Parathyroid adenoma (tissue), 2 donors: ENCODE results near the gene LSR.
A peak's percentile ranks its signal among the peaks of the same experiment; 100 is the strongest.

ENCODE experiments used
- H2AFZ ChIP-seq: fragments of 300-600 bp; sonication (generic); one replicate; pipeline ENCODE4 v1.7.0; 2017; ENCODE audit warnings: antibody characterized with exemption, mild to moderate bottlenecking
- H3K27ac ChIP-seq: fragments of 300-600 bp; sonication (generic); one replicate; pipeline ENCODE4 v1.7.0; 2017
- H3K27me3 ChIP-seq: fragments of 300-600 bp; sonication (generic); one replicate; pipeline ENCODE4 v1.7.0; 2017; ENCODE audit warnings: low read length; ENCODE audit not compliant: control insufficient read depth, insufficient read depth
- H3K36me3 ChIP-seq: fragments of 300-600 bp; sonication (generic); one replicate; pipeline ENCODE4 v1.7.0; 2017; ENCODE audit warnings: low read length; ENCODE audit not compliant: control insufficient read depth, insufficient read depth
- H3K4me1 ChIP-seq: fragments of 300-600 bp; sonication (generic); one replicate; pipeline ENCODE4 v1.7.0; 2017; ENCODE audit warnings: control low read depth
- H3K4me2 ChIP-seq: fragments of 300-600 bp; sonication (generic); one replicate; pipeline ENCODE4 v1.7.0; 2017; ENCODE audit warnings: low read length
- H3K4me3 ChIP-seq: fragments of 300-600 bp; sonication (generic); one replicate; pipeline ENCODE4 v1.7.0; 2017; ENCODE audit warnings: low read depth, low read length
- H3K79me2 ChIP-seq: fragments of 300-600 bp; sonication (generic); one replicate; pipeline ENCODE4 v1.7.0; 2017; ENCODE audit warnings: control low read depth
- H3K9ac ChIP-seq: fragments of 300-600 bp; sonication (generic); one replicate; pipeline ENCODE4 v1.7.0; 2017; ENCODE audit warnings: mild to moderate bottlenecking
- H3K9me3 ChIP-seq: fragments of 300-600 bp; sonication (generic); one replicate; pipeline ENCODE4 v1.7.0; 2017; ENCODE audit warnings: low read length; ENCODE audit not compliant: control insufficient read depth
- TF ChIP-seq, protein P1 (sequence below): fragments of 300-600 bp; sonication (generic); IDR thresholded peaks from one replicate; pipeline ENCODE4 v1.7.0; 2017; ENCODE audit warnings: antibody characterized with exemption, mild to moderate bottlenecking
- donor health status: primary hyperparathyroidism.

The LSR gene

DNA sequence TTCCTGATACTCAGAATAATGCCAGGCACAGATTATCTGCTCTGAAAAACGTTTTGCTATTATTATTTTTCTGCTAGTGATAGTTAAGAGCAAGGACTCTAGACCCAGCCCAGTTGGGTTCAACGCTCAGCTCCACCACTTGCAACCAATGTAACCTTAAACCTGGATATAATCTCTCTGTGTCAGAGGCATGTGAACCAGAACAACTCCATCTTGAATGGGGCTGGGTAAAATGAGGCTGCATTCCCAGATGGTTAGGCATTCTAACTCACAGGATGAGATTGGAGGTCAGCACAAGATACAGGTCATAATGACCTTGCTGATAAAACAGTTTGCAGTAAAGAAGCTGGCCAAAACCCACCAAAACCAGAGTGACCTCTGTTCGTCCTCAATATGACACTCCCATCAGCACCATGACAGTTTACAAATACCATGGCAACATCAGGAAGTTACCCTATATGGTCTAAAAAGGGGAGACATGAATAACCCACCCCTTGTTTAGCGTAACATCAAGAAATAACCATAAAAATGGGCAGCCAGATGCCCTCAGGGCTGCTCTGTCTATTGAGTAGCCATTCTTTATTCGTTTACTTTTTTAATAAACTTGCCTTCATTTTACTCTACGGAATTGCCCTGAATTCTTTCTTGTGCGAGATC lies 33.9 kb upstream of the LSR start:
- H3K27ac ChIP-seq: peak overlapping the region; percentile 77

DNA sequence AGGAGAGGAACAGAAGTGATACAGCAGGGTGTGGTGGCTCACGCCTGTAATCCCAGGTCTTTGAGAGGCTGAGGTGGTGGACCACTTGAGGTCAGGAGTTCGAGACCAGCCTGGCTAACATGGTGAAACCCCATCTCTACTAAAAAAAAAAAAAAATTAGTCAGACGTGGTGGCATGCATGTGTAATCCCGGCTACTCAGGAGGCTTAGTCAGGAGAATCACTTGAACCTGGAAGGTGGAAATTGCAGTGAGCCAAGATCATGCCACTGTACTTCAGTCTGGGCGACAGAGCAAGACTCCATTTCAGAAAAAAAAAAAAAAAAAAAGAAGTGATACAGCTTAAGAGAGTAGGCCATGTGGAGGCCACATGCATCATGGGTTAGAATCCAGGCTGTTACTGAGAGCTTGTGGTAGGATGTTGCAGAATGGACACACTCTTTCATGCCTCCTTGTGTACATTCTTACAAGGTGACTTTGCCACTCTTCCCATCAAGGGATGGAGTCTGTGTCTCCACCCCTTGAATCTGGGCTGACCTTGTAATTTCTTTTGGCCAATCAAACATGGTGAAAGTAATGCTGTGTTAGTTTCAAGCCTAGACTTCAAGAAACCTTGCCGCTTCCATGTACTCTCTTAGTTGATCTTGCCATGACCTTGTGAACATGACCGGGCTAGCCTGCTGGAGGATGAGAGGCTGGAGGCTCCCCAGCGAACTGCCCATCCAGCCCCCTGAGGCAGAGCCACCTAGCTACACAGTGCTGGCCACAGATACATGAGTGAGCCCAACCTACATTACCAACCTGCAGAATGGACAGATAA lies 32.6 kb upstream of the LSR start:
- Histone ChIP-seq H3K4me1 (peaks cover 18% of the 10 kb centered on the region), H3K36me3 (no peaks in the 10 kb centered on the region), H3K4me3 (no peak overlapping the region), H3K9ac (no peak overlapping the region), H3K9me3 (no peaks in the 10 kb centered on the region), H3K27ac (no peak overlapping the region), H3K27me3 (no peaks in the 10 kb centered on the region), H2AFZ (no peak overlapping the region), H3K79me2 (no peaks in the 10 kb centered on the region), H3K4me2 (no peak overlapping the region)
- TF ChIP-seq, protein P1, sequence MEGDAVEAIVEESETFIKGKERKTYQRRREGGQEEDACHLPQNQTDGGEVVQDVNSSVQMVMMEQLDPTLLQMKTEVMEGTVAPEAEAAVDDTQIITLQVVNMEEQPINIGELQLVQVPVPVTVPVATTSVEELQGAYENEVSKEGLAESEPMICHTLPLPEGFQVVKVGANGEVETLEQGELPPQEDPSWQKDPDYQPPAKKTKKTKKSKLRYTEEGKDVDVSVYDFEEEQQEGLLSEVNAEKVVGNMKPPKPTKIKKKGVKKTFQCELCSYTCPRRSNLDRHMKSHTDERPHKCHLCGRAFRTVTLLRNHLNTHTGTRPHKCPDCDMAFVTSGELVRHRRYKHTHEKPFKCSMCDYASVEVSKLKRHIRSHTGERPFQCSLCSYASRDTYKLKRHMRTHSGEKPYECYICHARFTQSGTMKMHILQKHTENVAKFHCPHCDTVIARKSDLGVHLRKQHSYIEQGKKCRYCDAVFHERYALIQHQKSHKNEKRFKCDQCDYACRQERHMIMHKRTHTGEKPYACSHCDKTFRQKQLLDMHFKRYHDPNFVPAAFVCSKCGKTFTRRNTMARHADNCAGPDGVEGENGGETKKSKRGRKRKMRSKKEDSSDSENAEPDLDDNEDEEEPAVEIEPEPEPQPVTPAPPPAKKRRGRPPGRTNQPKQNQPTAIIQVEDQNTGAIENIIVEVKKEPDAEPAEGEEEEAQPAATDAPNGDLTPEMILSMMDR: no peak

More for the DNA sequence above, 33.9 kb upstream of the LSR start:
- Histone ChIP-seq H3K4me1 (peaks cover 18% of the 10 kb centered on the region), H3K9me3 (no peaks in the 10 kb centered on the region), H3K79me2 (no peaks in the 10 kb centered on the region), H3K27me3 (no peaks in the 10 kb centered on the region), H3K9ac (no peak overlapping the region), H2AFZ (no peak overlapping the region), H3K36me3 (no peaks in the 10 kb centered on the region), H3K4me2 (no peak overlapping the region), H3K4me3 (no peak overlapping the region)
- TF ChIP-seq, protein P1: no peak

DNA sequence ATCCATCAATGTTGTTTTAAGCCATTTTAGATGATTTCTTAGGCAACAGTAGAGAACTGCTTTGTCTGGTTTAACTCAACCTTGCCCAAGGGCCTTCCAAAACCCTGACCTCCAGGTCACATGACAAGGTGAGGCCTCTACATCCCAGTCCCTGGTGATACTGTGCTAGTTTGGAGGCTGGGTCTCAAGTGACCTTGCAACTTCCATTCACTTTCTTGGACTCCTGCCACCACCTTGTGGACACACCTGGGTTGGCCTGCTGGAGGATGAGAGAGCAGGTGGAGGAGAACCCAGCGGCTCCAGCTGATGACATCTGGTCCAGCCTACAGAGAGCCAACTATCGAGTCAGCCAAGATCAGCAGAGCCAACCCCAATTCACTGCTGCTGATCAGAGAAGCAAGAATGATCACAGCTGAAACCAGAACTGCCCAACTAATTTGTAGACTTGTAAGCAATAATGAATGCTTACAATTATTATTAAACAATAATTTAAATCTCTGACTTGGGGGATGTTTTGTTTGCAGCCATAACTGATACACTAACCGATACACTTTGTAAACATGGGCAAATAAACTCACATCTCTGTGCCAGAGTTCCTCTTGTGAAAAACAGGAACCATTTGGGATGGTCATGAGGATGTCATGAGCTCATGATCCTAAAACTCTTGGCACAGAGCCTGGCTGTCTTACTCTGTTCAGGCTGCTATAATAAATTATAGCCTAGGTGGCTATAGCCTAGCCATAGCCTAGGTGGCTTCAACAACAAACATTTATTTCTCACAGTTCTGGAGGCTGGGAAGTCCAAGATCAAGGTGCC lies 31.8 kb upstream of the LSR start:
- H3K27me3 ChIP-seq: no peaks in the 10 kb centered on the region
- H3K4me1 ChIP-seq: peaks cover 18% of the 10 kb centered on the region
- no peak overlapping the region for H3K4me2 ChIP-seq
- H2AFZ ChIP-seq: no peak overlapping the region
- H3K9me3 ChIP-seq: no peaks in the 10 kb centered on the region
- H3K36me3 ChIP-seq: no peaks in the 10 kb centered on the region
- TF ChIP-seq, protein P1: no peak
- no peak overlapping the region for H3K4me3 ChIP-seq
- no peak overlapping the region for H3K27ac ChIP-seq
- no peak overlapping the region for H3K9ac ChIP-seq
- no peaks in the 10 kb centered on the region for H3K79me2 ChIP-seq

DNA sequence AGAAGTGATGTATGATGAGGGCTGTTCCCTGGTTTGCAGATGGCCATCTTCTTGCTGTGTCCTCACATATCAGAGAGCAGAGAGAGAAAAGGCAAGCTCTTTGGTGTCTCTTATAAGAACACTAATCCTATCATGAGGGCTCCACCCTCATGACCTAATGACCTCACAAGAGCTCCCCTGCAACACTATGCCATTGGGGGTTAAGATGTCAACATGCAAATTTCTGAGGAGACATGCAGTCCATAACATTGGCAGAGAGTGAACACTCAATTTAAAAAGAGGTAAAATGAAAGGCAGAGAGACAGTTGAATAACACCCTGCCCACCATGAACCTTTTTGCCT lies 31.2 kb upstream of the LSR start:
- H3K36me3 ChIP-seq: no peaks in the 10 kb centered on the region
- H3K9me3 ChIP-seq: no peaks in the 10 kb centered on the region
- H3K79me2 ChIP-seq: no peaks in the 10 kb centered on the region
- H3K27ac ChIP-seq: no peak overlapping the region
- no peak overlapping the region for H3K9ac ChIP-seq
- no peaks in the 10 kb centered on the region for H3K27me3 ChIP-seq
- H3K4me2 ChIP-seq: no peak overlapping the region
- no peak overlapping the region for H2AFZ ChIP-seq
- no peak overlapping the region for H3K4me3 ChIP-seq
- TF ChIP-seq, protein P1: no peak
- H3K4me1 ChIP-seq: peaks cover 18% of the 10 kb centered on the region
